Activated CD8-positive, alpha-beta memory T cell treated with anti-CD3 and anti-CD28 coated beads for 24 hours (primary cell): ENCODE data around the gene NAA15.
"Not testable (repeated sequence)": the region's sequence is repeated elsewhere in the genome, so short reads cannot be mapped to it uniquely, and the experiment has no call there.

Experiments
- DNase-seq: peaks from one replicate; pipeline ENCODE4 v3.0.0-alpha.2; 2020

NAA15 gene

GRCh38 chr4:139301113-139301820 lies at the start of gene NAA15:
TSS of gene NAA15 (plus strand) at chr4:139301505. CDS start at chr4:139301778, 273 bp downstream.
- DNase-seq: peak; percentile 98

GRCh38 chr4:139253046-139253445 lies 48.3 kb upstream of the NAA15 start:
- DNase-seq: no peak

- no peak for DNase-seq
Measured at GRCh38 chr4:139253713-139254112, 47.6 kb upstream of the NAA15 start.

- DNase-seq: not testable (repeated sequence)
Measured at GRCh38 chr4:139255581-139255980, 45.7 kb upstream of the NAA15 start.

GRCh38 chr4:139256349-139256748 lies 45.0 kb upstream of the NAA15 start:
- no peak for DNase-seq

- DNase-seq: no peak
Measured at GRCh38 chr4:139265654-139266053, 35.7 kb upstream of the NAA15 start.

- DNase-seq: no peak
Measured at GRCh38 chr4:139266208-139266582, 35.1 kb upstream of the NAA15 start.

GRCh38 chr4:139266583-139267257 lies 34.6 kb upstream of the NAA15 start:
- DNase-seq: peak; percentile 86

GRCh38 chr4:139267301-139267700 lies 34.0 kb upstream of the NAA15 start:
- no peak for DNase-seq

GRCh38 chr4:139273835-139274234 lies 27.5 kb upstream of the NAA15 start:
- DNase-seq: no peak

- no peak for DNase-seq
Measured at GRCh38 chr4:139274790-139275189, 26.5 kb upstream of the NAA15 start.

GRCh38 chr4:139275281-139275735 lies 26.0 kb upstream of the NAA15 start:
- DNase-seq: no peak

- DNase-seq: no peak
Measured at GRCh38 chr4:139278485-139278884, 22.8 kb upstream of the NAA15 start.

- DNase-seq: peak; percentile 62
Measured at GRCh38 chr4:139278912-139279759, 22.2 kb upstream of the NAA15 start.

- peak; percentile 74 for DNase-seq
Measured at GRCh38 chr4:139279760-139280620, 21.3 kb upstream of the NAA15 start, which contains the start of gene MGARP. TSS of gene MGARP (minus strand) at chr4:139280225. CDS start at chr4:139280158, 67 bp downstream.

GRCh38 chr4:139282065-139282720 lies 19.1 kb upstream of the NAA15 start:
- no peak for DNase-seq

GRCh38 chr4:139282721-139283075 lies 18.6 kb upstream of the NAA15 start:
- no peak for DNase-seq

GRCh38 chr4:139286186-139286698 lies 15.1 kb upstream of the NAA15 start:
- DNase-seq: no peak

GRCh38 chr4:139295206-139295941 lies 5.9 kb upstream of the NAA15 start:
- DNase-seq: peak; percentile 100

GRCh38 chr4:139295942-139296299 lies 5.4 kb upstream of the NAA15 start:
- DNase-seq: no peak

- no peak for DNase-seq
Measured at GRCh38 chr4:139297001-139297410, 4.3 kb upstream of the NAA15 start.
